Astrocyte (in vitro differentiated cells and primary cell): ENCODE measurements around the gene MRPL19. TPM values are rescaled to one million over a fixed set of nuclear protein-coding genes. Genes with fewer than 3 reads are reported as not detected.

Experiments
- DNase-seq: peaks from one replicate; pipeline ENCODE4 v3.0.0-alpha.2; 2010; ENCODE audit warnings: low read depth
- FAIRE-seq: peaks from 2 replicates; lab custom pipeline; 2011; peaks lifted over from hg19 to GRCh38; lab: Jason Lieb, UNC
- H2AFZ ChIP-seq: 2 replicates; pipeline ENCODE4 v1.6.0; 2012; ENCODE audit warnings: low read depth, low read length, inconsistent platforms
- H3K27ac ChIP-seq: 2 replicates; pipeline ENCODE4 v1.5.1; 2011; ENCODE audit warnings: low read depth, low read length, inconsistent platforms
- H3K27me3 ChIP-seq: 2 replicates; pipeline ENCODE4 v1.6.0; 2011; ENCODE audit warnings: low read length, inconsistent platforms; ENCODE audit not compliant: insufficient read depth
- H3K36me3 ChIP-seq: 2 replicates; pipeline ENCODE4 v1.5.1; 2011; ENCODE audit warnings: low read length, inconsistent platforms; ENCODE audit not compliant: insufficient read depth
- H3K4me1 ChIP-seq: 2 replicates; pipeline ENCODE4 v1.5.1; 2011; ENCODE audit warnings: low read length, inconsistent platforms; ENCODE audit not compliant: insufficient read depth
- H3K4me2 ChIP-seq: 2 replicates; pipeline ENCODE4 v1.6.0; 2012; ENCODE audit warnings: low read length, inconsistent platforms
- H3K4me3 ChIP-seq: 2 replicates; pipeline ENCODE4 v1.5.1; 2011; ENCODE audit warnings: low read depth, mild to moderate bottlenecking, low read length, inconsistent platforms; ENCODE audit not compliant: insufficient read depth
- H3K79me2 ChIP-seq: 2 replicates; pipeline ENCODE4 v1.6.0; 2012; ENCODE audit warnings: mild to moderate bottlenecking, low read length, inconsistent platforms; ENCODE audit not compliant: insufficient read depth
- H3K9ac ChIP-seq: 2 replicates; pipeline ENCODE4 v1.6.0; 2012; ENCODE audit warnings: mild to moderate bottlenecking, low read length, inconsistent platforms
- H3K9me3 ChIP-seq: 2 replicates; pipeline ENCODE4 v1.5.1; 2012; ENCODE audit warnings: low read depth, mild to moderate bottlenecking, low read length, inconsistent platforms; ENCODE audit not compliant: insufficient read depth
- H4K20me1 ChIP-seq: 2 replicates; pipeline ENCODE4 v1.6.0; 2012; ENCODE audit warnings: low read length, inconsistent platforms; ENCODE audit not compliant: insufficient read depth
- H3K27ac Mint-ChIP-seq: one replicate; pipeline ENCODE4 v1.8.0; 2021; ENCODE audit warnings: mild to moderate bottlenecking, mixed read lengths; ENCODE audit not compliant: unreplicated experiment
- H3K27me3 Mint-ChIP-seq: one replicate; pipeline ENCODE4 v1.8.0; 2021; ENCODE audit warnings: low read depth, mixed read lengths; ENCODE audit not compliant: unreplicated experiment
- H3K36me3 Mint-ChIP-seq: one replicate; pipeline ENCODE4 v1.8.0; 2021; ENCODE audit warnings: low read depth, mixed read lengths; ENCODE audit not compliant: unreplicated experiment
- H3K4me1 Mint-ChIP-seq: one replicate; pipeline ENCODE4 v1.8.0; 2021; ENCODE audit warnings: low read depth, mixed read lengths; ENCODE audit not compliant: unreplicated experiment
- H3K4me3 Mint-ChIP-seq: one replicate; pipeline ENCODE4 v1.8.0; 2021; ENCODE audit warnings: mild to moderate bottlenecking, moderate library complexity, mixed read lengths; ENCODE audit not compliant: unreplicated experiment
- H3K9me3 Mint-ChIP-seq: one replicate; pipeline ENCODE4 v1.8.0; 2021; ENCODE audit warnings: mild to moderate bottlenecking, mixed read lengths; ENCODE audit not compliant: unreplicated experiment
- CTCF ChIP-seq: IDR thresholded peaks from 2 replicates; pipeline ENCODE4 v1.5.1; 2011; ENCODE audit warnings: low read depth, mild to moderate bottlenecking, inconsistent platforms, low read length, moderate library complexity; ENCODE audit not compliant: insufficient read depth
- EZH2 ChIP-seq: IDR thresholded peaks from 2 replicates; pipeline ENCODE4 v1.6.1; 2012; ENCODE audit warnings: mild to moderate bottlenecking, low read length, inconsistent platforms; ENCODE audit not compliant: insufficient read depth
- total RNA-seq: library from RNA; stranded (reverse); gene quantifications from 2 replicates; pipeline ENCODE4 v1.2.1, GENCODE V29; 2021

Gene MRPL19
- total RNA-seq, 1 donor from 2014 or later: 58.8 TPM

GRCh38 chr2:75646090-75646582, 447 bp upstream of the MRPL19 start:
- H3K27ac ChIP-seq: peak overlapping the region; percentile 78
- no peak for FAIRE-seq
- H3K27me3 Mint-ChIP-seq: no peaks in the 10 kb centered on the region

GRCh38 chr2:75647771-75648170, 1.2 kb downstream of the MRPL19 start:
- H3K4me2 ChIP-seq: peak overlapping the region; percentile 96
- H3K79me2 ChIP-seq: peaks cover 27% of the 10 kb centered on the region
- H4K20me1 ChIP-seq: peaks cover 8% of the 10 kb centered on the region
- DNase-seq (no peak), FAIRE-seq (no peak)
- H3K9me3 ChIP-seq: no peaks in the 10 kb centered on the region
- H3K27me3 ChIP-seq: no peaks in the 10 kb centered on the region
- Mint-ChIP-seq H3K4me3 (peak overlapping the region; percentile 94), H3K4me1 (no peaks in the 10 kb centered on the region), H3K36me3 (peaks cover 13% of the 10 kb centered on the region), H3K27ac (peak overlapping the region; percentile 77), H3K9me3 (no peaks in the 10 kb centered on the region), H3K27me3 (no peaks in the 10 kb centered on the region)
- peak overlapping the region; percentile 93 for H3K4me3 ChIP-seq
- no peak overlapping the region for H2AFZ ChIP-seq
- H3K27ac ChIP-seq: no peak overlapping the region
- no peak for TF ChIP-seq EZH2
- no peak for TF ChIP-seq CTCF
- H3K36me3 ChIP-seq: peaks cover 26% of the 10 kb centered on the region
- peak overlapping the region; percentile 92 for H3K9ac ChIP-seq
- H3K4me1 ChIP-seq: peaks cover 4% of the 10 kb centered on the region

More at GRCh38 chr2:75646090-75646582, 447 bp upstream of the MRPL19 start:
- Histone ChIP-seq H3K9ac (peak overlapping the region; percentile 92), H4K20me1 (peaks cover 8% of the 10 kb centered on the region), H3K4me3 (peak overlapping the region; percentile 93), H3K9me3 (no peaks in the 10 kb centered on the region), H3K27me3 (no peaks in the 10 kb centered on the region), H2AFZ (peak overlapping the region; percentile 97), H3K4me2 (peak overlapping the region; percentile 96), H3K4me1 (peaks cover 5% of the 10 kb centered on the region), H3K36me3 (peaks cover 13% of the 10 kb centered on the region), H3K79me2 (peaks cover 27% of the 10 kb centered on the region)
- Mint-ChIP-seq H3K36me3 (peaks cover 7% of the 10 kb centered on the region), H3K4me1 (no peaks in the 10 kb centered on the region), H3K4me3 (peak overlapping the region; percentile 94), H3K27ac (peak overlapping the region; percentile 91), H3K9me3 (no peaks in the 10 kb centered on the region)
- DNase-seq: no peak
- TF ChIP-seq CTCF (no peak), EZH2 (no peak)

GRCh38 chr2:75654012-75654411, 7.4 kb downstream of the MRPL19 start:
- H3K9me3 Mint-ChIP-seq: no peaks in the 10 kb centered on the region
- TF ChIP-seq EZH2: no peak
- no peak for TF ChIP-seq CTCF
- H3K4me1 ChIP-seq: no peaks in the 10 kb centered on the region
- H3K79me2 ChIP-seq: peaks cover 10% of the 10 kb centered on the region
- no peak for FAIRE-seq
- H3K27ac ChIP-seq: no peak overlapping the region
- no peaks in the 10 kb centered on the region for H3K27me3 Mint-ChIP-seq
- H3K36me3 Mint-ChIP-seq: peaks cover 23% of the 10 kb centered on the region
- DNase-seq: no peak
- H3K4me3 ChIP-seq: no peak overlapping the region
- no peak overlapping the region for H3K9ac ChIP-seq
- H3K27me3 ChIP-seq: no peaks in the 10 kb centered on the region
- H3K27ac Mint-ChIP-seq: no peak overlapping the region
- peaks cover 48% of the 10 kb centered on the region for H3K36me3 ChIP-seq
- H4K20me1 ChIP-seq: peaks cover 8% of the 10 kb centered on the region
- H3K4me3 Mint-ChIP-seq: no peak overlapping the region
- H3K9me3 ChIP-seq: no peaks in the 10 kb centered on the region
- H3K4me1 Mint-ChIP-seq: no peaks in the 10 kb centered on the region
- H3K4me2 ChIP-seq: no peak overlapping the region
- H2AFZ ChIP-seq: no peak overlapping the region
